Muscle layer of colon (tissue), 2 donors: ENCODE results near the gene BCR.

Experiments used
- H3K27ac ChIP-seq: one replicate; pipeline ENCODE4 v1.7.0; 2013; ENCODE audit warnings: low read depth, mild to moderate bottlenecking, low read length, moderate library complexity
- H3K27me3 ChIP-seq, 2 donors: one replicate each; pipeline ENCODE4 v1.7.0; 2013; ENCODE audit warnings: low read length in 2 of 2, mild to moderate bottlenecking in 2 of 2; ENCODE audit not compliant: insufficient read depth in 2 of 2, control insufficient read depth in 1 of 2
- H3K36me3 ChIP-seq: one replicate; pipeline ENCODE4 v1.7.0; 2013; ENCODE audit warnings: mild to moderate bottlenecking, low read length; ENCODE audit not compliant: insufficient read depth
- H3K4me1 ChIP-seq: one replicate; pipeline ENCODE4 v1.7.0; 2013; ENCODE audit warnings: mild to moderate bottlenecking, low read length; ENCODE audit not compliant: insufficient read depth
- H3K4me3 ChIP-seq, 2 donors: one replicate each; pipeline ENCODE4 v1.7.0; 2013; ENCODE audit warnings: low read length in 2 of 2, low read depth in 1 of 2, mild to moderate bottlenecking in 1 of 2, moderate library complexity in 1 of 2
- H3K9ac ChIP-seq: one replicate; pipeline ENCODE4 v1.7.0; 2013; ENCODE audit warnings: low read length
- H3K9me3 ChIP-seq: one replicate; pipeline ENCODE4 v1.7.0; 2013; ENCODE audit warnings: mild to moderate bottlenecking, low read length
- donor health status: abdominal sarcoma.
- donor health status: Adenocarcinoma of cecum.

Gene BCR

GRCh38 chr22:23215294-23216241 is 35.3 kb downstream of the BCR start:
- no peak overlapping the region for H3K4me3 ChIP-seq
- H3K27ac ChIP-seq, result no peak overlapping the region
- no peaks in the 10 kb centered on the region for H3K27me3 ChIP-seq
- no peak overlapping the region for H3K9ac ChIP-seq
- H3K36me3 ChIP-seq, result no peaks in the 10 kb centered on the region
- peaks cover 55% of the 10 kb centered on the region for H3K4me1 ChIP-seq
- no peaks in the 10 kb centered on the region for H3K9me3 ChIP-seq

- H3K9ac ChIP-seq, result no peak overlapping the region
- no peaks in the 10 kb centered on the region for H3K36me3 ChIP-seq
- H3K9me3 ChIP-seq, result no peaks in the 10 kb centered on the region
- H3K4me1 ChIP-seq, result peaks cover 56% of the 10 kb centered on the region
- no peaks in the 10 kb centered on the region for H3K27me3 ChIP-seq
- H3K4me3 ChIP-seq, result no peak overlapping the region
- no peak overlapping the region for H3K27ac ChIP-seq
Measured at GRCh38 chr22:23216461-23217170, 36.3 kb downstream of the BCR start.

- no peaks in the 10 kb centered on the region for H3K9me3 ChIP-seq
- H3K36me3 ChIP-seq, result no peaks in the 10 kb centered on the region
- H3K4me1 ChIP-seq, result peaks cover 49% of the 10 kb centered on the region
- H3K27me3 ChIP-seq, result no peaks in the 10 kb centered on the region
- H3K27ac ChIP-seq, result no peak overlapping the region
- H3K9ac ChIP-seq, result no peak overlapping the region
- no peak overlapping the region for H3K4me3 ChIP-seq
Measured at GRCh38 chr22:23217171-23218052, 37.1 kb downstream of the BCR start.

GRCh38 chr22:23218053-23218866 is 38.0 kb downstream of the BCR start:
- Histone ChIP-seq H3K4me3 (no peak overlapping the region), H3K9ac (no peak overlapping the region), H3K27me3 (no peaks in the 10 kb centered on the region), H3K27ac (no peak overlapping the region), H3K9me3 (no peaks in the 10 kb centered on the region), H3K36me3 (no peaks in the 10 kb centered on the region), H3K4me1 (peaks cover 41% of the 10 kb centered on the region)

- no peak overlapping the region for H3K27ac ChIP-seq
- H3K4me3 ChIP-seq, result no peak overlapping the region
Measured at GRCh38 chr22:23218867-23219251, 38.5 kb downstream of the BCR start.

GRCh38 chr22:23219317-23219716 is 39.0 kb downstream of the BCR start:
- Histone ChIP-seq H3K9ac (no peak overlapping the region), H3K36me3 (no peaks in the 10 kb centered on the region), H3K9me3 (no peaks in the 10 kb centered on the region), H3K4me1 (peaks cover 41% of the 10 kb centered on the region), H3K4me3 (no peak overlapping the region), H3K27me3 (no peaks in the 10 kb centered on the region), H3K27ac (no peak overlapping the region)

More at GRCh38 chr22:23218867-23219251, 38.5 kb downstream of the BCR start:
- Histone ChIP-seq H3K9me3 (no peaks in the 10 kb centered on the region), H3K36me3 (no peaks in the 10 kb centered on the region), H3K9ac (no peak overlapping the region), H3K4me1 (peaks cover 41% of the 10 kb centered on the region), H3K27me3 (no peaks in the 10 kb centered on the region)

- Histone ChIP-seq H3K36me3 (no peaks in the 10 kb centered on the region), H3K4me1 (peaks cover 43% of the 10 kb centered on the region), H3K27me3 (no peaks in the 10 kb centered on the region), H3K9ac (no peak overlapping the region), H3K4me3 (no peak overlapping the region), H3K9me3 (no peaks in the 10 kb centered on the region), H3K27ac (no peak overlapping the region)
Measured at GRCh38 chr22:23219822-23220484, 39.6 kb downstream of the BCR start.

GRCh38 chr22:23220485-23221350 is 40.4 kb downstream of the BCR start:
- Histone ChIP-seq H3K27ac (no peak overlapping the region), H3K4me1 (peaks cover 47% of the 10 kb centered on the region), H3K27me3 (no peaks in the 10 kb centered on the region), H3K9me3 (no peaks in the 10 kb centered on the region), H3K36me3 (no peaks in the 10 kb centered on the region), H3K4me3 (no peak overlapping the region), H3K9ac (no peak overlapping the region)

GRCh38 chr22:23221351-23221804 is 41.1 kb downstream of the BCR start:
- H3K9ac ChIP-seq, result no peak overlapping the region
- peaks cover 48% of the 10 kb centered on the region for H3K4me1 ChIP-seq
- no peaks in the 10 kb centered on the region for H3K9me3 ChIP-seq
- H3K27ac ChIP-seq, result no peak overlapping the region
- H3K27me3 ChIP-seq, result no peaks in the 10 kb centered on the region
- no peak overlapping the region for H3K4me3 ChIP-seq
- H3K36me3 ChIP-seq, result no peaks in the 10 kb centered on the region
